Measurements from ENCODE around the gene SMAD5. TPM values are rescaled to one million over a fixed set of nuclear protein-coding genes. Genes with fewer than 3 reads are reported as not detected.

Gene SMAD5
- total RNA-seq, 1 experiment from 2014 or later = 38.3 TPM

DNA sequence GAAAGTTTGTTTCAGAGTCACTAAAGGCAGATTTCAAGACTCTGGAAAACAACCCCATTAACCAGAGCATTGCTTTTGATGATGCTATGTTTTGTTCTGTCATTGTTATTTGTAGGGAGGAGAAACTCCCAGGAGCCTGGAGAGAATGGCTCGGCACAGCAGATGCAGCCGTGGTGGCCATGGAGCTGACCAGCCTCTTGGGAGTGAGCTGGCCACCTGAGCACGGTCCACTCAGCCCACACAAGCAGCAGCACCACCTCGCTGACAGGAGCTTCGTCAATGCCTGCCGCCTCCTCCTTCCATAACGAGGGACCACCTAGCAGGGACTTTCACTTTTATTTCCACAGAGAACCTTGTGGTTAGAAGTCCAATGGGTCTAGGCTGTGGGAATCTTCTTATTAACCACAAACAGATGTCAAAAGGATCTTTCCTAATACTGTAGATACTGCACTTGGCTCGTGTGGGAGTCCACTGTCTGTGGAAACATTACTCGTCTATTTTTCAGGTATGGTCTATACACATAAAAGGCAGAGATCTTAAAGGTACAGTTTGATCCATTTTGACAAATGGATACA is 81.4 kb downstream of the SMAD5 start:
- Histone ChIP-seq H3K4me2 (ENCODE audit: low read depth, low read length, poor library complexity, severe bottlenecking) (no peak overlapping the region), H3K27ac (ENCODE audit: low read length) (no peak overlapping the region), H3K9me2 (replicated peaks; ENCODE audit: insufficient read depth, low read length) (no peaks in the 10 kb centered on the region), H3K36me3 (ENCODE audit: insufficient read depth, low read length) (no peaks in the 10 kb centered on the region; the same call in 1 of the 2 replicates), H2AFZ (ENCODE audit: low read length) (no peak overlapping the region), H3K9ac (ENCODE audit: low read length) (no peak overlapping the region), H3K79me2 (ENCODE audit: low read length) (no peaks in the 10 kb centered on the region), H4K20me1 (ENCODE audit: insufficient read depth, low read depth, low read length) (0 out of 2 replicates have a peak, but pooled peaks cover 3% of the 10 kb centered on the region), H3K9me3 (ENCODE audit: low read length) (no peaks in the 10 kb centered on the region), H3K4me1 (ENCODE audit: low read length) (no peaks in the 10 kb centered on the region), H3K27me3 (ENCODE audit: low read length) (no peaks in the 10 kb centered on the region), H3K4me3 (ENCODE audit: low read length) (no peak overlapping the region)
- no peak for DNase-seq

DNA sequence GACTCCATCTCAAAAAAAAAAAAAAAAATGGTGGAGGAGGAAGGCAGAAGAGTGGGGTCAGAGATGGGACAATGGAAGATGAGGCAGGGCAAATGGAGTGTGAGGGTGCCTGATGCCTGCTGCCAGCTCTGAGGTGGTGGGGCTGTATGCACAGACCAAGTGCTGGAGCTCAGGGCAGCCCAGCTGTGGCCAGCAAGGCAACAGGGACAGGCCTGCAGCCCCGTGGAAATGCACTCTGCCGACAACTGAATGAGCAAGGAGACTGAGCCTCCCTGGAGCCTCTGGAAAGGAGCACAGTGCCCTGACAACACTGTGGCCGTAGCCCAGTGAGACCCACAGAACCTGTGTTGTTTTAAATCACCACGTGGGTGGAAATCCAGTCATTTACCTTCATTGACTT is 83.2 kb downstream of the SMAD5 start:
- H3K36me3 ChIP-seq (ENCODE audit: insufficient read depth, low read length) = no peaks in the 10 kb centered on the region; the same call in 1 of the 2 replicates
- no peak overlapping the region for H3K9ac ChIP-seq (ENCODE audit: low read length)
- 0 out of 2 replicates have a peak, but pooled peaks cover 3% of the 10 kb centered on the region for H4K20me1 ChIP-seq (ENCODE audit: insufficient read depth, low read depth, low read length)
- H3K4me1 ChIP-seq (ENCODE audit: low read length) = no peaks in the 10 kb centered on the region
- no peak overlapping the region for H3K27ac ChIP-seq (ENCODE audit: low read length)
- H3K79me2 ChIP-seq (ENCODE audit: low read length) = no peaks in the 10 kb centered on the region
- no peak for DNase-seq
- H3K4me3 ChIP-seq (ENCODE audit: low read length) = no peak overlapping the region
- H3K4me2 ChIP-seq (ENCODE audit: low read depth, low read length, poor library complexity, severe bottlenecking) = no peak overlapping the region
- H2AFZ ChIP-seq (ENCODE audit: low read length) = no peak overlapping the region
- H3K9me2 ChIP-seq (replicated peaks; ENCODE audit: insufficient read depth, low read length) = no peaks in the 10 kb centered on the region
- no peaks in the 10 kb centered on the region for H3K9me3 ChIP-seq (ENCODE audit: low read length)
- H3K27me3 ChIP-seq (ENCODE audit: low read length) = no peaks in the 10 kb centered on the region

- Histone ChIP-seq H3K4me2 (ENCODE audit: low read depth, low read length, poor library complexity, severe bottlenecking) (no peak overlapping the region), H3K9me2 (replicated peaks; ENCODE audit: insufficient read depth, low read length) (no peaks in the 10 kb centered on the region), H4K20me1 (ENCODE audit: insufficient read depth, low read depth, low read length) (0 out of 2 replicates have a peak, but pooled peaks cover 3% of the 10 kb centered on the region), H3K9me3 (ENCODE audit: low read length) (no peaks in the 10 kb centered on the region), H2AFZ (ENCODE audit: low read length) (no peak overlapping the region), H3K36me3 (ENCODE audit: insufficient read depth, low read length) (no peaks in the 10 kb centered on the region; the same call in 1 of the 2 replicates), H3K9ac (ENCODE audit: low read length) (no peak overlapping the region), H3K79me2 (ENCODE audit: low read length) (no peaks in the 10 kb centered on the region), H3K27me3 (ENCODE audit: low read length) (no peaks in the 10 kb centered on the region), H3K27ac (ENCODE audit: low read length) (no peak overlapping the region), H3K4me3 (ENCODE audit: low read length) (no peak overlapping the region), H3K4me1 (ENCODE audit: low read length) (no peaks in the 10 kb centered on the region)
- no peak for DNase-seq
Measured at GRCh38 chr5:136216230-136216629, 83.6 kb downstream of the SMAD5 start.

DNA sequence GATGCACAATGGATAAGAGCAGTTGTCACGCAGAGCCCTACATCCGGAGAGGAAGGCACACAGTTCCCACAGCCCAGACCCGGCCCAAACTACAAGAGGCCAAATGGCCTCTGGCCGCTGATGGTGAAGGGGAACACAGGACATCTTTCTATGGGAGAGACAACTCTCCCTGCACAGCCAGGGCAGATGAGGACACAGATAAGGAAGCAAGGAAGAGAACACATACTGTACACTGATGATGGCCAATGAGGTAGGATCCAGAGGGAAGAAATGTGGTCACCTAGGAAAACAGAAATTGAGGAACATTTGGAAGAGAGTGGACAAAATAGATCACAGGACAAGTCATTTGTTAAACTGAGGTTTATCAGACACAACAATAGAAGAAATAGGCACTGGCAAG is 88.7 kb downstream of the SMAD5 start:
- DNase-seq = no peak
- Histone ChIP-seq H4K20me1 (ENCODE audit: insufficient read depth, low read depth, low read length) (no peaks in the 10 kb centered on the region), H3K27ac (ENCODE audit: low read length) (no peak overlapping the region), H3K4me1 (ENCODE audit: low read length) (no peaks in the 10 kb centered on the region), H3K27me3 (ENCODE audit: low read length) (no peaks in the 10 kb centered on the region), H3K4me2 (ENCODE audit: low read depth, low read length, poor library complexity, severe bottlenecking) (no peak overlapping the region), H3K79me2 (ENCODE audit: low read length) (no peaks in the 10 kb centered on the region), H3K4me3 (ENCODE audit: low read length) (no peak overlapping the region), H3K9me3 (ENCODE audit: low read length) (no peaks in the 10 kb centered on the region), H3K36me3 (ENCODE audit: insufficient read depth, low read length) (no peaks in the 10 kb centered on the region; the same call in 1 of the 2 replicates), H3K9ac (ENCODE audit: low read length) (no peak overlapping the region), H3K9me2 (replicated peaks; ENCODE audit: insufficient read depth, low read length) (no peaks in the 10 kb centered on the region), H2AFZ (ENCODE audit: low read length) (no peak overlapping the region)

DNA sequence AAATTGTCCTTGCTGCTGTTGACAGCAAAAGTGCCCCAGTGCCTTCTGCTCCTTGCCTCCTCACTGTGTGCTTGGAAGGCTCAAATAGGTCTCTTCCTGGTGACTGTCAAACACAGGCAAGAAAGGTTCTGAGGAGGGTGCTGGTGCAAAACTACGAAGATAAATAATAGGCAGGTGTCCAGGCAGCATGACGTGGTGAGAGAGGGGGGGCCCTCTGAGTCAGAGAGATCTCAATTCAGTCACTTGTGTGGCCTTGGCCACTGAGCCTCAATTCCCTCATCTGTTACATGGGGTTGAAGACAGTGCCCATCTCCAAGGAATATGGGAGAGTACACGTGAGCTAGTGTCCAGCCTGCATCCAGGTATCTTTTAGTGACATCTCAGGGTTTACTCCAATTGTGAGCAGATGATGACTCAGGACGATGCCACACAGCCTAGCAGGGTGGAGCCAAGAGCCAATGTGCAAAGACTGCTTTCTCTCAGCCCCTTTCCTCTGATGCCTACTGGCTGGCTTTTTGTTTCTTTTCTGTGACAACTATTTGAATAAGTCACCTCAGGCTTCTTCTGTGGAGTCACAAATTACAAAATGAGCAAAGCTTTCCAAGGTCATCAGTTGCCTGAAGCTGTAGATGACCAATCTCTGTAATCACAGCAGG is 90.1 kb downstream of the SMAD5 start:
- Histone ChIP-seq H3K27me3 (ENCODE audit: low read length) (no peaks in the 10 kb centered on the region), H4K20me1 (ENCODE audit: insufficient read depth, low read depth, low read length) (no peaks in the 10 kb centered on the region), H3K4me2 (ENCODE audit: low read depth, low read length, poor library complexity, severe bottlenecking) (no peak overlapping the region), H3K9ac (ENCODE audit: low read length) (no peak overlapping the region), H3K9me2 (replicated peaks; ENCODE audit: insufficient read depth, low read length) (no peaks in the 10 kb centered on the region), H3K4me3 (ENCODE audit: low read length) (no peak overlapping the region), H2AFZ (ENCODE audit: low read length) (no peak overlapping the region), H3K27ac (ENCODE audit: low read length) (no peak overlapping the region), H3K4me1 (ENCODE audit: low read length) (peaks cover 1% of the 10 kb centered on the region), H3K9me3 (ENCODE audit: low read length) (no peaks in the 10 kb centered on the region), H3K36me3 (ENCODE audit: insufficient read depth, low read length) (no peaks in the 10 kb centered on the region), H3K79me2 (ENCODE audit: low read length) (no peaks in the 10 kb centered on the region)
- DNase-seq = no peak

GRCh38 chr5:136225796-136226195 is 93.2 kb downstream of the SMAD5 start:
- H3K4me1 ChIP-seq (ENCODE audit: low read length) = peaks cover 8% of the 10 kb centered on the region
- H3K27ac ChIP-seq (ENCODE audit: low read length) = no peak overlapping the region
- H2AFZ ChIP-seq (ENCODE audit: low read length) = no peak overlapping the region
- no peaks in the 10 kb centered on the region for H3K9me2 ChIP-seq (replicated peaks; ENCODE audit: insufficient read depth, low read length)
- no peaks in the 10 kb centered on the region for H4K20me1 ChIP-seq (ENCODE audit: insufficient read depth, low read depth, low read length)
- no peak overlapping the region for H3K9ac ChIP-seq (ENCODE audit: low read length)
- DNase-seq = no peak
- no peak overlapping the region for H3K4me3 ChIP-seq (ENCODE audit: low read length)
- no peaks in the 10 kb centered on the region for H3K27me3 ChIP-seq (ENCODE audit: low read length)
- H3K79me2 ChIP-seq (ENCODE audit: low read length) = no peaks in the 10 kb centered on the region
- H3K4me2 ChIP-seq (ENCODE audit: low read depth, low read length, poor library complexity, severe bottlenecking) = no peak overlapping the region
- no peaks in the 10 kb centered on the region for H3K36me3 ChIP-seq (ENCODE audit: insufficient read depth, low read length)
- no peaks in the 10 kb centered on the region for H3K9me3 ChIP-seq (ENCODE audit: low read length)

- Histone ChIP-seq H3K9me2 (replicated peaks; ENCODE audit: insufficient read depth, low read length) (no peaks in the 10 kb centered on the region), H2AFZ (ENCODE audit: low read length) (no peak overlapping the region), H3K27ac (ENCODE audit: low read length) (no peak overlapping the region), H3K4me1 (ENCODE audit: low read length) (peaks cover 8% of the 10 kb centered on the region), H3K27me3 (ENCODE audit: low read length) (no peaks in the 10 kb centered on the region), H3K9ac (ENCODE audit: low read length) (no peak overlapping the region), H3K9me3 (ENCODE audit: low read length) (no peaks in the 10 kb centered on the region), H4K20me1 (ENCODE audit: insufficient read depth, low read depth, low read length) (no peaks in the 10 kb centered on the region), H3K79me2 (ENCODE audit: low read length) (no peaks in the 10 kb centered on the region), H3K4me3 (ENCODE audit: low read length) (no peak overlapping the region), H3K4me2 (ENCODE audit: low read depth, low read length, poor library complexity, severe bottlenecking) (no peak overlapping the region), H3K36me3 (ENCODE audit: insufficient read depth, low read length) (no peaks in the 10 kb centered on the region)
- no peak for DNase-seq
Measured at GRCh38 chr5:136226401-136226800, 93.8 kb downstream of the SMAD5 start.

GRCh38 chr5:136228136-136228757 is 95.6 kb downstream of the SMAD5 start:
- no peaks in the 10 kb centered on the region for H3K79me2 ChIP-seq (ENCODE audit: low read length)
- peaks cover 8% of the 10 kb centered on the region for H3K4me1 ChIP-seq (ENCODE audit: low read length)
- no peak overlapping the region for H2AFZ ChIP-seq (ENCODE audit: low read length)
- no peak overlapping the region for H3K4me2 ChIP-seq (ENCODE audit: low read depth, low read length, poor library complexity, severe bottlenecking)
- no peaks in the 10 kb centered on the region for H3K9me2 ChIP-seq (replicated peaks; ENCODE audit: insufficient read depth, low read length)
- no peaks in the 10 kb centered on the region for H3K27me3 ChIP-seq (ENCODE audit: low read length)
- H3K9me3 ChIP-seq (ENCODE audit: low read length) = no peaks in the 10 kb centered on the region
- no peak overlapping the region for H3K4me3 ChIP-seq (ENCODE audit: low read length)
- H4K20me1 ChIP-seq (ENCODE audit: insufficient read depth, low read depth, low read length) = no peaks in the 10 kb centered on the region
- H3K9ac ChIP-seq (ENCODE audit: low read length) = no peak overlapping the region
- no peak overlapping the region for H3K27ac ChIP-seq (ENCODE audit: low read length)
- no peak for DNase-seq
- H3K36me3 ChIP-seq (ENCODE audit: insufficient read depth, low read length) = no peaks in the 10 kb centered on the region
